GDM1 (cell line): Measurements from ENCODE around the gene ADORA2A.
A peak's percentile ranks its signal among the peaks of the same experiment; 100 is the strongest.

Experiments used
- DNase-seq: peaks from one replicate; lab custom pipeline; 2025; lab: John Stamatoyannopoulos, UW

The ADORA2A gene

DNA sequence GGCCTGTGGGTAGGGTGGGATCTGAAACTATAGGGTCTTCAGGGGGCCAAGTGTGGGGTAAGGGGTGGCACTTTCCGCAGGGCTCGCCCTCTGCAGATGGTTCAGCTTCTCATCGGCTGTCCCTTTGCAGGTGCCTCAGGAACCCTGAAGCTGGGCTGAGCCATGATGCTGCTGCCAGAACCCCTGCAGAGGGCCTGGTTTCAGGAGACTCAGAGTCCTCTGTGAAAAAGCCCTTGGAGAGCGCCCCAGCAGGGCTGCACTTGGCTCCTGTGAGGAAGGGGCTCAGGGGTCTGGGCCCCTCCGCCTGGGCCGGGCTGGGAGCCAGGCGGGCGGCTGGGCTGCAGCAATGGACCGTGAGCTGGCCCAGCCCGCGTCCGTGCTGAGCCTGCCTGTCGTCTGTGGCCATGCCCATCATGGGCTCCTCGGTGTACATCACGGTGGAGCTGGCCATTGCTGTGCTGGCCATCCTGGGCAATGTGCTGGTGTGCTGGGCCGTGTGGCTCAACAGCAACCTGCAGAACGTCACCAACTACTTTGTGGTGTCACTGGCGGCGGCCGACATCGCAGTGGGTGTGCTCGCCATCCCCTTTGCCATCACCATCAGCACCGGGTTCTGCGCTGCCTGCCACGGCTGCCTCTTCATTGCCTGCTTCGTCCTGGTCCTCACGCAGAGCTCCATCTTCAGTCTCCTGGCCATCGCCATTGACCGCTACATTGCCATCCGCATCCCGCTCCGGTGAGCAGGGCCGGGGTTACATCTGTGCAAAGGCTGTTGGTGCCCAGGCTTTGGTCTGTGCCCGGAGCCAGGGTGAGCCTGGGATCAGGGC is 5.8 kb downstream of the ADORA2A start:
- no peak for DNase-seq

DNA sequence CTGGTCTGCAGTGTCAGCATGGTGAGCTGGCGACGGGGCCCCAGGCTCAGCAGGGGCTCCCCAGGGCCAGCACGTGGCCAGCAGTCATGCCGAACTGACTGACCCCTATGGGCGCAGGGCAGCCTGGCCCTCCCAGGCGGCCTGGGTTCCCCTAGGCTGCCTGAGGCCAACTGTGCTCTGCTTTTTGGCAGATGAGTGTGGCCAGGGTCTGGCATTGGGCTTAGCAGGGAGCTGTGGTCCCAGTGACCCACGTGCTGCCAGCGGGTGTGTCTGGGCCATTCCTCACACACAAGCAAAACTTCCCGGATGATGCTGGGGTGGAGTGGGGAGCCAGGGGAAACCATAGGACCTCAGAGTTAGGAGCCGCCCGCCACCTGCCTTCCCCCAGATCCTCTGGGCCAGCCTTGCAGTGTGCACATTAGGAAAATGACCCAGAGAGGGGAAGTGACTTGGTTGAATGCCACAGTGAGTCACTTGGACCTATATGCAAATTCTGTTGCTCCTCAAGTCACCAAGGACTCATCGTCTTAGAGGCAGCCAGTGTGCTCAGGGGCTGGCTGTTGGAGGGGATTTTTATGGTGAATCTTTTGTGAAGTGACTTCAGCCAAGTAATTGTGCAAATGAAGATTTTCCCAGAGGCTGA is 6.5 kb downstream of the ADORA2A start:
- peak; percentile 33 for DNase-seq

DNA sequence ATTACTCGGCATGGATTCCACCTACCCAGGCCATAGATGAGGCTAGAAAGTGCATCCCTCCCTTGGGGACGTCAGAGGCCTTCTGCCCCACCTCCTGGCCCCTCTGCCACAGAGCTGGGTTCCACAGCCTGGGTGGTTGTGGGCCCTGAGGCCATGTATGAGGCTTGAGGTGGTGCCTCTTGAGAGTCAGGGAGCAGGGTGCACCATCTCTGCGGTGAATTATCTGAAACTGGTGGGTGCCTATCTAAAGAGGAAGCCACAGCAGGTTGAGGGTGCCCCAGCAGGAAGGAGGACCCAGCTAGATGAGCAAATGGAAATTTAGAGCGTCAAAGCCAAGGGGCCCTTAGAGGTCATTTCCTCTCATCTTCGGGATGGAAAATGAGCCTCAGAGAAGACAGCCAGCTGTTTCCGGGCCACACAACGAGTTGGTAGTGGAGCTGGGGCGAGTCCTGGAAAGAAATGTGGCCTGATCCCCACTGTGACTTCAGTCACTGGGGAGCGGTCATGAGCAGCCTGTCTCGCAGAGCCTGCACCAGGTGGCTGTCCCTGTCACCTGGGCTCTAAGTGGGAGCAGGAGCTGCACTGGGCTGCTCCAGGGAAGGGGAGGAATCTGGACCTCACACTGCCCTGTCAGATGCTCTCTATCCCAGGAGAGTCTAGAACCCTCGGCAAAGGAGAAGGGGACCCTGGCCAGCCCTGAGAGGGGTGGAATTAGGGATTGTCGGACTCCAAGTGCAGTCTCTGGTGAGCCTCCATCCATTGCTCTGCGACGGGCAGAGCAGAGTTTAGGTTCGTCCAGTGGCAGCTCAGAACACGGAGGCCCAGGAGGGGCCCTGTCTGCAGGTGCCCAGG is 7.3 kb downstream of the ADORA2A start:
- DNase-seq, result peak; percentile 40

DNA sequence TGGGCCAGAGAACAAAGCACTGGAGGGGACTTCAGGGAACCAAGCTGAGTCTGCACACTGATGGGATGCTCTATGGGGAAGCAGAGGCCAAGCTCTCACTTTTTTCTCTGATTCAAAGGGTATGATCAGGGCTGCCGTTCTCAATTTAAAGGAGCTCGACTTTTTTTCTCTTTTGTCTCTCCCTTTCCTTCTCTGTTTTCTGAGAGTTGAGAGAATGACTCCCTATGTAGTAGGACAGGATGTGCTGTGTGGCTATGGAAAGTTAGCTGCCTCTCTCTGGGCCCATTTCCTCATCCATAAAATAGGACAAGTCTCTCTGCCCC is 7.9 kb downstream of the ADORA2A start:
- DNase-seq, result no peak

DNA sequence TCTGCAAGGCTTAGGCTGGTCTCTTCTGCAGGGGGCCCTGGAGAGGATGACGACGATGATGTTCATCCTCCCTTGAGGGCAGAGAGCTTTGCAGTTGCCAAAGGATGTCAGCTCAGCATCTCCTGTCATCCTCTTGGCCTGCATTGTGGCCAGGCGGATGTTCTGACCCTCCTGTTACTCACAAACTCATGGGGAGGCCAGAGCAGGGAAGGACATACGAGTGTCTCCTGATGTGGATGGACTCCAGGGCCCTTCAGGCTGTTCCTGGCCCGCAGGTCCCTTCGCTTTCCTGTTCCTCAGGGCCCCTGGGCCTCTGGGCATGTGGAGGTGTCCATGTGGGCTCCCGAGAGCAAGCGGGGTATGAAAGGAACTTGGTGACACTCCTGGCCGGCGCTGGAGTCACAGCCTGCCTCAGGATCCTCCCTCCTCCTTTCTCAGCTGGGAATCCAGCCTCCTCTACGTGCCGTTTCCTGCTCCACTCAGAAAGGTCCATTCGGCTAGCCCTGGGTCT is 8.5 kb downstream of the ADORA2A start:
- DNase-seq, result no peak

DNA sequence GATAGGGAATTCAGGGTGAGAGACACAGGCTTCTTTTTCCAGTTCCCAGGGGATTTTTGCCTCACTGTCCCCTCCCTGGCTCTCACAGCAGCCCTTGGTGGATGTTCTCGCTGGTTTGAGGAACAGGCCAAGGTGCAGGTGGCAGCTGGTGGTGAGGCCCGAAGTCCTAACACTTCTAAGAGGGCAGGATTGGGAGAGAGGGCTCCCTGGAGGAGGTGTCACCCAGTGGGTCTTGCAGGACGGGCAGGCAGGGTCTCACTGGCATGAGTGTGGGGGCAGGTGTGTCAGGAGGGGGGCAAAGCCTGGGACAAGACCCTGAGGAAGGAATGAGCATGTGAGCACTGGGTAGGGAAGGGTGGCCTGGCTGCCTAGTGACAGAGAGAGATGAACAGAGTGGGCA is 9.2 kb downstream of the ADORA2A start:
- DNase-seq, result no peak

DNA sequence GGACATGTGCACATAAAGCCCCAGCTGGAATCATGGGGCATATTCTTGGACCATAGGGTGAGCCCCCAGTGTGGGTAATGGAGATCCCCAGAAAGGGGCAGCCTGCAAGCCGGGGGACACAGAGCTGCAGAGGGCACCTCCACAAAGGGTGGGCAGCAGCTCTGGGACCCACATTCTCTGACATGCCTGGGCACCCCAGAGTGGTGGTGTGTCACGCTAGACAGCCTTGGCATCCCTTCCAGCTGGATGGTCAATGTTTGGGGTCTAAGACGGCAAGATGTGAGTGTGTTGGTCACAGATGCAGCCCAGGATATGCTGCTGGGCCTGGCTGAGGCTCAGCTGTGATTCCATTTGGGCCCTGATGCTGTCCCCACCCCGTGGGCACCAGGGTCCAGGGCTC is 9.7 kb downstream of the ADORA2A start:
- DNase-seq, result no peak

DNA sequence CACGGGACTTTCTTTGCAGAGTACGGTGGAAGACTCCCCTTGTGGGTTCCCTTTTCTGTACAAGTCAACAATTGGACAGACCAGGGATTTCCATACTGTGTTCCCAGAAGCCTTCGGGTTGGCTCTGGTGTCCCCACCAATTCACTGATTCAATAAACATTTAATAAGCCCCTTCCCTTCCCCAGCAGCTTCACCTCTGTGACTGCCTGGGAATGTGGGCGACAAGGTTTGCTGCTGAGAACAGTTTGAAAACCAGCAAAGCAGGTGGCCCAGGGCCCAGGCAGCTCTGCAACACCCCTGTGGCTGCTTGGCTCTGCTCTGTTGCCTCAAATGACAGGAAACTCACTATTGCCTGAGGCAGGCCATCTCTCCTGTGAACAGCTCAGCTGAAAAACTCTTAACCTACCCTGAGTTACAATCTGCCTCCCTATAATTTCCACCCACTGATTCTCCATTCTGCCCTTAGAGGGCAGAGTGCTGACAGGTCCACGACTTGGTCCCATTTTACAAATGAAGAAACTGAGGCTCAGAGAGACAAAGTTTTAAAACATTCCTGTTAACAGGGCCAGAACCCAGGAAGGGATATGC is 10.4 kb downstream of the ADORA2A start:
- DNase-seq, result no peak

DNA sequence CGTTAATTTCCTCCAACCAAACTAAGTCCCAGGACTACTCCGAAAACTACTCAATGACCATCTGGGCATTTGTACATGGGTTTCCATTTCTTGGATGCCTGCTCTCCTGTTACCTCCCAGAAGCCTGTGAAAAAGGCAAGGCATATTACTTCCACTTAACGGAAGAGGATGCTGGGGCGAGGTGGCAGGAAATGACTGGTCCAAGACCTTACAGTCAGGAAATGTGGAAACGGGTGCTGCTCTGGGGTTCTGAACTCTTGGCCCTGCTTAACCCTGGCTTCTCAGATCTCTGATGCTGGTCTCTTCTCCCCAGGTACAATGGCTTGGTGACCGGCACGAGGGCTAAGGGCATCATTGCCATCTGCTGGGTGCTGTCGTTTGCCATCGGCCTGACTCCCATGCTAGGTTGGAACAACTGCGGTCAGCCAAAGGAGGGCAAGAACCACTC is 12.9 kb downstream of the ADORA2A start:
- peak; percentile 29 for DNase-seq

DNA sequence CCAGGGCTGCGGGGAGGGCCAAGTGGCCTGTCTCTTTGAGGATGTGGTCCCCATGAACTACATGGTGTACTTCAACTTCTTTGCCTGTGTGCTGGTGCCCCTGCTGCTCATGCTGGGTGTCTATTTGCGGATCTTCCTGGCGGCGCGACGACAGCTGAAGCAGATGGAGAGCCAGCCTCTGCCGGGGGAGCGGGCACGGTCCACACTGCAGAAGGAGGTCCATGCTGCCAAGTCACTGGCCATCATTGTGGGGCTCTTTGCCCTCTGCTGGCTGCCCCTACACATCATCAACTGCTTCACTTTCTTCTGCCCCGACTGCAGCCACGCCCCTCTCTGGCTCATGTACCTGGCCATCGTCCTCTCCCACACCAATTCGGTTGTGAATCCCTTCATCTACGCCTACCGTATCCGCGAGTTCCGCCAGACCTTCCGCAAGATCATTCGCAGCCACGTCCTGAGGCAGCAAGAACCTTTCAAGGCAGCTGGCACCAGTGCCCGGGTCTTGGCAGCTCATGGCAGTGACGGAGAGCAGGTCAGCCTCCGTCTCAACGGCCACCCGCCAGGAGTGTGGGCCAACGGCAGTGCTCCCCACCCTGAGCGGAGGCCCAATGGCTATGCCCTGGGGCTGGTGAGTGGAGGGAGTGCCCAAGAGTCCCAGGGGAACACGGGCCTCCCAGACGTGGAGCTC is 13.5 kb downstream of the ADORA2A start:
- no peak for DNase-seq

DNA sequence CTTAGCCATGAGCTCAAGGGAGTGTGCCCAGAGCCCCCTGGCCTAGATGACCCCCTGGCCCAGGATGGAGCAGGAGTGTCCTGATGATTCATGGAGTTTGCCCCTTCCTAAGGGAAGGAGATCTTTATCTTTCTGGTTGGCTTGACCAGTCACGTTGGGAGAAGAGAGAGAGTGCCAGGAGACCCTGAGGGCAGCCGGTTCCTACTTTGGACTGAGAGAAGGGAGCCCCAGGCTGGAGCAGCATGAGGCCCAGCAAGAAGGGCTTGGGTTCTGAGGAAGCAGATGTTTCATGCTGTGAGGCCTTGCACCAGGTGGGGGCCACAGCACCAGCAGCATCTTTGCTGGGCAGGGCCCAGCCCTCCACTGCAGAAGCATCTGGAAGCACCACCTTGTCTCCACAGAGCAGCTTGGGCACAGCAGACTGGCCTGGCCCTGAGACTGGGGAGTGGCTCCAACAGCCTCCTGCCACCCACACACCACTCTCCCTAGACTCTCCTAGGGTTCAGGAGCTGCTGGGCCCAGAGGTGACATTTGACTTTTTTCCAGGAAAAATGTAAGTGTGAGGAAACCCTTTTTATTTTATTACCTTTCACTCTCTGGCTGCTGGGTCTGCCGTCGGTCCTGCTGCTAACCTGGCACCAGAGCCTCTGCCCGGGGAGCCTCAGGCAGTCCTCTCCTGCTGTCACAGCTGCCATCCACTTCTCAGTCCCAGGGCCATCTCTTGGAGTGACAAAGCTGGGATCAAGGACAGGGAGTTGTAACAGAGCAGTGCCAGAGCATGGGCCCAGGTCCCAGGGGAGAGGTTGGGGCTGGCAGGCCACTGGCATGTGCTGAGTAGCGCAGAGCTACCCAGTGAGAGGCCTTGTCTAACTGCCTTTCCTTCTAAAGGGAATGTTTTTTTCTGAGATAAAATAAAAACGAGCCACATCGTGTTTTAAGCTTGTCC is 14.3 kb downstream of the ADORA2A start:
- no peak for DNase-seq

DNA sequence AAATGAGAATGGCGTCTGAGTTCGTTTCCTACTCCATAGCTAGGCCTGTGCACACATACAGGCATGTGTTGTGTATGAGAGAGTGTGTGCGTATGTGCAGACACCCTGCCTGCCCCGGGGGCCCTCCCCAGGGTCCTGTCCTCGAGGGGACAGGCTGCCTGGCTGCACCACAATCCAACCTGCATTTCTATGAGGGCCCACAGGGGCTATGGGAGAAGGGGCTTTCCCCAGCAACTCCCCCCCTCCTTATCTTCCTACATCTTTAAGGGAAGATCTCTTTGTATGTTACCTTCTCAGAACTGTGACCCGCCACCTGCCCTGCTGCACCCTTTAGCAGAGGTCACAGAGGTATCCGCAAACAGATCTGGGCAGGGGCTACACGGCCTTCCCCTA is 14.9 kb downstream of the ADORA2A start:
- no peak for DNase-seq

DNA sequence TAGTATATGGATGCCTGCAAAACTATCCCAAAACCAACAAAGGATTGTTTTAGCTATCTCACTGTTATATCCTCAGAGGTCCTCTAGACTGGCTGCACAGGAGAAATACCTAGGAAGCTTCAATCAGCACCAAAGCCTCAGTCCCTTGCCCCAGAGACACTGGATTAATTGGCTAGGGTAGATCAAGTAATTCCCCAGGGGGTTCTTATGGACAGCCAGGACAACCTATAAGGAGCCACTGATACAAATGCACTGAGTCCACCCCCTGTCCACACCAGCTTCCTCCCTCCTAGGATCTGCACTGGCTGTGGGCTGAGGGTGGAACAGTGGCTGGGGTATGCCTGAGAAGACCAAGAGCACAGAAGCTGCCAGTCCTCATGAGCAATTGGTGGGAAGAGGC is 16.3 kb downstream of the ADORA2A start:
- no peak for DNase-seq

DNA sequence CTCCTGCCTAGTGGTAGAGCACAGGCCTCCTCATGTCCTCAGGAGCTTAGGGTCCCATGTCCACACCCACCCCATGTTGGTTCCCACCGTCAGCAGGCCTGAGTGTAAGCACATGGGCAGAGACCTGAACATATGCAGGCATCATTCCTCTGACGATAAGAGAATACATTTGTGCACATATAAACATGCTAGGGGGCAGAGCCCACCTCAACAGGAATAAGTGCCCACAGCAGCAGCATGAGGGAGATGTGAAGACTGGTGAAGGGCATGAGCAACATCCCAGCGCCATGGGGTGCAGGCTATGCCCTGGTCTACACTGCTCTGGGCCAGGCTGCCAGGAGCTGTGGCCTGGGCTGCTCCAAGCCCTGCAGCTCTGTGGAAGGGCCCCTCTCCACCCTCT is 16.9 kb downstream of the ADORA2A start:
- no peak for DNase-seq

DNA sequence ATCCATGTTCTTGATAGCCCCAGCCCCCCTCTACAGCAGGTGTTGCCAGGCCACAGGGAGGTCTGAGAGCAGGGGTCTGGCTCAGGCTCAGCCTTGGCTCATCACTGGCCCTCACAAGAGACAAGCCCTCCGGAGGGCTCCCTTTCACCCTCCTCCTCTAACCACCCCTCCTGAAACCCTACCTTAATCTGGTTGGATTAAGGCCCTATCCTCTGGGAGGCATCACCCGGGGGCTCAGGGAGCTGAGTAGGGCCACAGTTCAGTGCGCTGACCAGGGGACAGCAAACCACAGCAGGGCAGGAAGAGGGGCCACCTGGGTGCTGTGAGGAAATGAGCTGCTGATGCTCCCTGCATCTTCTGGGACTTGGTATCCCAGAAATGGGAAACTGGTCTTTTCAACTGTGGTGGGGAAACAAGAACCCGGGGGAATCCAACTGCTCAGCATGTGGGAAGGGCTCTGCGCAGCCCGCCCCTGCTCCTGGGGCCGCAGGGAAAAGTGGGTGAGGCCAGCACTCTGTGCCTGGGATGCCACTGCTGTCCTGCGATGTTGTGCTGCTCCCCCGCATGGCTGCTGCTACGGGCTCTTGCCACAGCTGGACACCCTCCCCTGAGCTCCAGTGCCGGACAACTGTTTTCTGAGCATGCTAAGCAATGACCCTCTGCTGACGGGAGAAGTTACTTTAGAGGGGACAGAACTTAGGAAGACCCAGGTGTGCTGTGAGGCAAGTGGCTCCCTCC is 17.5 kb downstream of the ADORA2A start:
- no peak for DNase-seq

DNA sequence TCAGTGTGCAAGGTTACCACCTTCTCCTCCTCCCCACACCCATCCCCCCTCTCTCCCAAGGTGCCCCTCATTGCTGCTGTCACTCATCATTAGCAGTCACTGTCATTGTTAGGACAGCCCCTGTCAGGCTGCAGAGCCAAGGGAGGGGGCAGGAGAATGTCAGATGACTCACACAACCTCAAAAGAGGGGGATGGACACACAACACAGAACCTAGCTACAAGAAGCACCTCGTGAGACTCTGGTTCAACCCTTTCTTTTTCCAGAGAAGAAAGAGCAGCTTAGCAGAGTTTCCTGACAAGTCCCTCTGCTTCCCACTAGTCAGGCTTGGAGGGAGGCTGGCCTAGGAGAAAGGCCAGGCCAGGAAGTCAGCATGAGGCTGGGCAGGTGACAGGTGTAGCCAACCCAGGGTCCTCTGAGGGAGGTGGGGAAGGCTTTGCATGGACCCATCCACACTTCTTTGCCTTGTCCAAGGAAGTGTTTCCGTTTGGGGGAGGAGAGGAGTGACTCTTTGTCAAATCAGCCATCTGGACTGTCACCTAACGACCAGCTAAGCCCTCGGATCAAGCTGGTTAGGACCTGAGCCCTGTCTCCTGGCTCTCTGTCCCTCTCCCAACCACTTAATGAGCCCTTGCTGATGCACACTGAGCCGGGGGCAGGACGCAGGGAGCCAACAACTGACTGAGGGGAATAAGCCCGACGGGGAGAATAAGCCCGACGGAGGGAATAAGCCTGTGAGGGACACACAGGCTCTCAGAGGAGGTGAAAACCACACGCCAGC is 18.3 kb downstream of the ADORA2A start:
- DNase-seq, result no peak

DNA sequence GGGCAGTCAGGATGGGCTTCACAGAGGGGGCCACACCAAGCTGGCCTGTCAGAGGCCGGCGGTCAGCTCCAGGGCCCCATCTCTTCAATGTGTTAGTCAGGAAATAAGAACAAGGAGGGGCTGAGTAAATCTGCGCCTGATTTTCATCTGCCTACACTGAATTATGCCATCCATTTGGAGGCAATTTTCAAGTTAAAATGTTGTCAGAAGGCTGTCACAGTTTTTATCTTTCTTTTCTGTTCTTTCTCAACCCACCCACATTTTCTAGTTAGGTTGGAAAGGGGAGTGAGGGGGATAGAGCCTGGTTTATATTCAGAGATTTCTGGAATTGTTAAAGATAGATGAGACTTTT is 18.8 kb downstream of the ADORA2A start:
- DNase-seq, result no peak

DNA sequence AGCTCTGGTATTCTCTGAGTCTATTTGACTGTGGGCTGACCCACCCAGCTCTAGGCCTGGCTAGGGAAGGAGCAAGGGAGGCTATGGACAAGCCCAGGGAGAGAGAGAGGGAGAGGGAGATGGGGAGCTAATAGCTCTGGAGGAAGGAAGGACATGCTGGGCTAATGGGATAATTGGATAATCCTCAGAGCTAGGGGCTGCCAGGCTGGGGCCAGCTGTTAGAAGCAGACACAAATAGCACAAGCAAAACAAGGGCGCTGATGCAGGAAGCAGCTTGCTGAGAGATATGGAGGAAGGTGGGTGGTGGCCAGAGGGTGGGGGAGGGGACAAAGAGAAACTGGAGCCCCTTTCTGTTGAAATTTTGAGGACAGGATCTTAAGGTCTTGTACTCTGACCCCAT is 23.2 kb downstream of the ADORA2A start:
- DNase-seq, result peak; percentile 66

DNA sequence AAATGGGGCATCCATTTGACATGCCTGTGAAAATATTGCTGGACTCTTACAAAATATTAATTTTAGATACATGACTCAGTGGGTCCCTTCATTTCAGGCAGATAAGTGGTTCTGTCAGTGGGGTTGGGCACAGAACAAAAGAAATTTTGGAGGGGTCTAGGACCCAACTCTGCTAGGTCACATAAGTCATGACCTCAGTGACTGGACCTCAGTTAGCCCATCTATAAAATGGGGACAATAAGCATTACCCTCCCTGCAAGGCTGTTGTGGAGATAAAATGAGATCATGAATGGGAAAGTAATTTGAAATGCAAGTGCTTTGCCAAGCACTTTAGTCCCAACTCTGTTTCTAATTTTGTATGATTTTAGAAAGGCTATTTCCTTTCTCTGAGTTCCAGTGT is 23.8 kb downstream of the ADORA2A start:
- no peak for DNase-seq
